Activated CD4-positive, alpha-beta T cell treated with anti-CD3 and anti-CD28 coated beads for 48 hours (primary cell): ENCODE measurements around the gene PRPS2.

Source experiments
- DNase-seq: peaks from one replicate; pipeline ENCODE4 v3.0.0-alpha.2; 2020

Gene PRPS2

GRCh38 chrX:12817528-12817927 lies 26.3 kb downstream of the PRPS2 start:
- no peak for DNase-seq

DNA sequence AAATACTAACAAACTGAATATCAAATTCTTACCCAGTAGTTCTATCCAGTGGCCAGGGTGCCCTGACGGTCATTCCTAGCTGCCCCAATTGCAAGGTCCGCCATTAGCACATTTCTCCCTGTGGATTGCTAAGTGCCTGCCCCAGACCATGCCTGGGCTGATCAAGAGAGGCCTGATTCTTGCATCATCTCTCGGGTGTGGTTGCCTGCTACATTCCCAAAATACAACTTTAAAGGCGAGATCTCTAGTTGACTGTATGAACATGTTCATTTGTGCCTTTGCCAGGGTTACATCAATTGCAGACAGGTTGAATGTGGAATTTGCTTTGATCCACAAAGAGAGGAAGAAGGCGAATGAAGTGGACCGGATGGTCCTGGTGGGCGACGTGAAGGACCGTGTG lies 28.0 kb downstream of the PRPS2 start:
- DNase-seq: no peak

DNA sequence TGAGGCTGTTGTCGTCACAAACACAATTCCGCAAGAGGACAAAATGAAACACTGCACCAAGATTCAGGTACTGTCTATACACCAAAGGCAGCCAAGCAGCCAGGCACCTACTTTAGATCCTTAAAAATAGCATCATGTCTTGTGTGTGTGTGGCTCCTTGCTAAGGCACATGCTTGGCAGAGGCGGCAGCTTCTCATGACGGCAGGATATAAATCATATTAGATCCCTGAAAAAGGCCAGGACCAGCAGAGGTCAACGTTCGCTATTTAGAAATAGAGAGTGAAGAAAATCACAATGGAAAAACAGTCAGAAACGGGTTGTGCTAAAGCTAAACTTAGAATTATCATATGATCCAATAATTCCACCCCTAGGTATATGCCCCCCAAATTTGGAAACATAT lies 29.5 kb downstream of the PRPS2 start:
- DNase-seq: no peak

GRCh38 chrX:12824944-12825343 lies 33.7 kb downstream of the PRPS2 start:
- no peak for DNase-seq

GRCh38 chrX:12825801-12826200 lies 34.6 kb downstream of the PRPS2 start:
- DNase-seq: no peak

DNA sequence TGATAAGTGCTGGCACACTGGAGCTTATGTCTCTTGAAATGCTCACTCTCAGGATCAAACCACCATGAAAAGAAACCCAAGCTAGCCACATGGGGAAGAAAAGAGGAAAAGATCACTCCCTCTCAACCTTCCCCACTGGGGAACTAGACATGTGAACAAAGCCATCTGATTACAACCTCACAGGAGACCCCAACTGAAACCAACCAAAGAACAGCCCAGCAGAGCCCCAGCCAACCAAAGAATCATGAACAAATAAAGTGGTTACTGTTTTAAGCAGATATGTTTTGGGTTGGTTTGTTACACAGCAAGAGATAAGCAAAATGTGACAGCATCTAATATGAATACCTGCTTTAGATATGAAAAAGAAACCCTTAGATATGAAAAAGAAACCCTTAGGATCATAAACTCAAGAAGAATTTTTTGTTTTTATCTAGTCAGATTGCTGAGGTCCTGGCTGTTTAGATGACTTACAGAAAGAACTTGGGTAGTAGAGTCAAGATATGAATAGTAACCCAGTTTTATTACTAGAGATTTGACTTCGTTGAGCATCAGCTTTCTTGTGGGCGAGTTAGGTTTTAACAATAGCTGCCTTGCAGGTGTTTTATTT lies 52.0 kb downstream of the PRPS2 start:
- no peak for DNase-seq

- no peak for DNase-seq
Measured at GRCh38 chrX:12843668-12844279, 52.6 kb downstream of the PRPS2 start.

- DNase-seq: no peak
Measured at GRCh38 chrX:12844319-12844718, 53.1 kb downstream of the PRPS2 start.

DNA sequence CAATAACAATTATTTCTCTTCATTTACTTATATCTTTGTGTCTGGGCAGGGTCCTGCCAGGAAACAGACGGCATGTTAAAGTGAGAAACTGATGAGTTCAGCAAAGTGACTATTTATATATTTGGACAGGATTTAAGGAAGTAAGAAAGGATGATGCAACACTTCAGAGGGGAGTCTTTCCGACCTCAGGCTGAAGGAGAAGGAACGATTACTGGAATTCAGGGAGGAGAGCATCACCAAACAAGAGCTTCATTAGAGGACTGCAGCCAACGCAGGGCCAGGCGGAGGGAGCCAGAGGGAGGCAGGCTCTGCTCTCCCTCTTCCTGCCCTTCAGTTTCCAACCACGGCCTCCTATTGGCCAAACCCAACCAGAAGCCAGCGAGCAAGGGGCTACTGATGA lies 74.1 kb downstream of the PRPS2 start:
- no peak for DNase-seq

- DNase-seq: no peak
Measured at GRCh38 chrX:12866451-12867377, 75.5 kb downstream of the PRPS2 start, which contains the start of gene TLR7. Gene TLR7 (plus strand): TSS chrX:12867072. CDS start chrX:12867579, 507 bp downstream.

GRCh38 chrX:12867685-12868084 lies 76.5 kb downstream of the PRPS2 start:
- DNase-seq: no peak

DNA sequence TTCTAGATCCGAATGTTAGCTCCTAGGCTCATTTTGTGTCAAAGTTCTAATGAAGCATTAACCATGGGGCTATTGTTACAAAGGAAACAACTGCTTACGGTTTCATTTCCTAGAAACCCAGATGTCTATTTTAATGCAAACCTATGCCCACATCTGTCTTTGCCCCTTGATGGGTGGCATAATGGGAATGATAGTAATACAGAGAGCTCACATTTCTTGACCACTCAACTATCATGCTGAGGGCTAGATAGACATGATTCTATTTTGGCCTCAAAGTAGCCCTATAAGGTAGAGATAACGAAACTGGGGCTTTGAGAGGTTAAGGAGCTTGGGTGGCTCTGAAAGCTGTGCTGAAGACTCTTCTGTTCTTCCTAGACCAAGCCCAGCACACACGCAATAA lies 77.5 kb downstream of the PRPS2 start:
- DNase-seq: no peak

DNA sequence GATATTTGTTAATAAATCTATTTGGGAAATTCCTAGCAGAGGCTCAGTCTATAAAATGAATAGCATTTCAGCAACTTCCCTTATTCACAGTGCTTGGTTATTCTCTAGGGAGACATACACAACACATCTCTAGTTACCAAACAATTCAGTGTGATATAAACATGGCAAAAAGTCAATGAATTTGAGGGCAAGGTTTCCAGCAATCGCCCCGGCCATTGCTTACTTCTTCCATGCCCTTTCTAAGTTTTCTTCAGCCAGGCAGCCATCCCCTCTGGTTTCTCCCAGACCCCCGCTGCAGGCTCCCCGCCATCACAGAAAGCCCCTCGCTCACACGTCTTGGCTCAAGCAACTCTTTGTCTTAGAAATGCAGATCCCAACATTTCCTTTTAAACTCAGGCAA lies 80.0 kb downstream of the PRPS2 start:
- no peak for DNase-seq

DNA sequence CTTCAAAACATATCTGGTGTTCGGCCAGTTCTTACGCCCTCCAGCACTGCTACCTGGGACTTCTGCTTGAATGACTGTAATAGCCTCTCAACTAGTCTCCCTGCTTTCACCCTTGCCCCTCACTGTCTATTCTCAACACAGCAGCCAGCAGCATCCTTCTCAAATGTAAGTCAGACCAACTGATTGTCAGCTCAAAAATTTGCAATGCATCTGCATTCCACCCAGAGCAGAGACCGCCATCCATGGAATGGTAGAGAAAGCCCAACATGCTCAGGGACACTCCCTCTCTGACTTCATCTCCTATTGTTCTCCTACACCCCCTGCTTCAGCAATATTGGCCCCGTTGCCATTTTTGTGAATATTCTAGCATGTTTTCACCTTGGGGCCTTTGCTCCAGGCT lies 81.5 kb downstream of the PRPS2 start:
- DNase-seq: no peak
